Breast epithelium (tissue), 3 donors: ENCODE measurements around the gene GNS.
A peak's percentile ranks its signal among the peaks of the same experiment; 100 is the strongest.

Experiments
- CTCF ChIP-seq, 3 donors: fragments of 450-650 bp; IDR thresholded peaks; one replicate each; pipeline ENCODE4 v1.5.1; 2016 to 2017; ENCODE audit warnings: antibody characterized with exemption in 3 of 3, mild to moderate bottlenecking in 3 of 3, moderate library complexity in 3 of 3
- POLR2AphosphoS5 ChIP-seq, 3 donors: sonication (generic); formaldehyde crosslinking; IDR thresholded peaks; one replicate each; pipeline ENCODE4 v1.6.1; 2017; ENCODE audit warnings: antibody characterized with exemption in 3 of 3

GRCh38 chr12:64671681-64672080 is 87.5 kb downstream of the GNS start:
- TF ChIP-seq CTCF (IDR thresholded peaks at IDR 0.05) (peak in 1 of 3 donors; percentile 12), POLR2AphosphoS5 (IDR thresholded peaks at IDR 0.05) (no peak)
